ENCODE measurements around the gene GRM4.

DNA sequence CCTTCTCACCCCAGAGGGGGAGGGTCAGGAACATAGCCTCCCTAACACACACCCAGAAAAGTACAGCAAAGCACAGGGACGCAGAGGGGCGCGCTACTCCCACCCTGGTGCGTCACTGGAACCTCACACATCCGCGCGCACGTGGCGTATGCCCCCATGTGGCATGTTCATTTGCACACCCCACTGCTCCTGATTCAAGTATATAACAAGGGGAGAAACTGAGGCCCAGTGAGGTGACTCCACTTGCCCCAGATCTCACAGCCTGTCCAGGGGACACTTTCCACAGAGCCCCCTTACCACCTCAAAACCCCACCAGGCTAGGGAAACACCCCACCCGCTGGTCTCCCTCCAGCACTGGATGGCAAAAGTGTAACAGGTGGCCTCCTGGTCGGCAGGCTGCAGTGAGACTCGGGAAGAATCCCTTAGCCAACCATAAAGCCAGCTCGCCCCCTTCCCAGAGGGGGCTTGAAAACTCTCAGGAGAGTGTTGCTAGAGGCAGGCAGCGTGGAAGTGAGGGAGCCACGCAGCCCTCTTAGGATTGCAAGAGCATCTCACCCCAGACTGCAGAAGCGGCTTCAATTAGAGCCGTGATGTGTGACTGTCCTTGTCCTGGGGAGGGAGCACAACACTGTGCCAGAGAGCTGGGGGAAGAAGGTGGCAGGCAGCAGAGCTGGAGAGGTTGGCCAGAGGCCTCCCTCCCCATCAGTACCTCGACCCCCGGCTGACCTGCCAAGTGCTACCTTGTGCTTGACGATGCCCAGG lies at the start of gene GRM4:
- TF ChIP-seq GATA2 (IDR thresholded peaks at IDR 0.05; ENCODE audit: low read depth, low read length) = no peak
- TF ChIP-seq GATA3 (IDR thresholded peaks at IDR 0.05; ENCODE audit: low read depth, low read length) = no peak
